Esophagus squamous epithelium (tissue), 5 donors: ENCODE measurements around the gene SCNM1. TPM values are rescaled to one million over a fixed set of nuclear protein-coding genes. Genes with fewer than 3 reads are reported as not detected.
"Not testable (repeated sequence)": the region's sequence is repeated elsewhere in the genome, so short reads cannot be mapped to it uniquely, and the experiment has no call there.

Source experiments
- DNase-seq: peaks from one replicate; lab custom pipeline; 2025; lab: John Stamatoyannopoulos, UW
- H3K27ac ChIP-seq, 4 donors: fragments of 200-600 bp; sonication (generic); one replicate each; pipeline ENCODE4 v1.5.1; 2016 to 2019; ENCODE audit warnings: mild to moderate bottlenecking in 1 of 4
- H3K27me3 ChIP-seq, 4 donors: fragments of 200-600 bp; sonication (generic); 1 replicate in 3 of 4; 2 replicates in 1 of 4; pipeline versions ENCODE4 v1.5.1 to v1.6.0; 2017 to 2021; ENCODE audit warnings: antibody characterized with exemption in 1 of 4
- H3K36me3 ChIP-seq, 3 donors: fragments of 200-600 bp; sonication (generic); one replicate each; pipeline ENCODE4 v1.5.1; 2016 to 2019
- H3K4me1 ChIP-seq, 3 donors: fragments of 200-600 bp; sonication (generic); one replicate each; pipeline ENCODE4 v1.5.1; 2017 to 2019
- H3K4me3 ChIP-seq, 4 donors: fragments of 200-600 bp; sonication (generic); 1 replicate in 3 of 4; 2 replicates in 1 of 4; pipeline ENCODE4 v1.5.1; 2016 to 2019; ENCODE audit warnings: mild to moderate bottlenecking in 2 of 4, moderate library complexity in 1 of 4
- H3K9me3 ChIP-seq, 3 donors: fragments of 200-600 bp; sonication (generic); one replicate each; pipeline ENCODE4 v1.5.1; 2016 to 2019
- CTCF ChIP-seq, 6 experiments: fragments of 450-650 bp in 4 of 6; fragments of 200-600 bp in 2 of 6; sonication (generic) in 2 of 6; IDR thresholded peaks; one replicate each; pipeline ENCODE4 v1.5.1; 2016 to 2019; ENCODE audit warnings: antibody characterized with exemption in 6 of 6, mild to moderate bottlenecking in 4 of 6, moderate library complexity in 4 of 6
- POLR2A ChIP-seq, 4 donors: fragments of 450-650 bp; IDR thresholded peaks; one replicate each; pipeline ENCODE4 v1.6.1; 2017; ENCODE audit warnings: antibody characterized with exemption in 4 of 4, mild to moderate bottlenecking in 4 of 4, moderate library complexity in 3 of 4
- WGBS, 2 donors: methylation state at CpG; one replicate each; pipeline ENCODE4 v1.1.5; 2018; 5-methylcytosine and 5-hydroxymethylcytosine counted together
- intact Hi-C: fragments of 100-400 bp; cut with DNase I; formaldehyde crosslinking; loops from one replicate; pipeline ENCODE4 v1.15.0; 2022
- total RNA-seq, 4 donors: library from RNA; depleted of rRNA; stranded (reverse); fragments of >200 nt; gene quantifications; one replicate each; pipeline ENCODE4 v1.1.0, GENCODE V29; 2016
- donor health status: DM: yes; HTN: yes; CAD: no.

SCNM1 gene
- total RNA-seq, 4 donors from 2014 or later = 15.2 to 29.8 (median 18.5) TPM

- H3K27ac ChIP-seq = peak within 1 kb of the TSS; percentile 84 to 91 (median 90)
- peaks cover 0 to 12% (median 6%) of the 10 kb centered on the region in 3 donors for H3K36me3 ChIP-seq
- WGBS, 2 donors = 0 to 1% methylated on average over 41 to 42 of the region's 42 CpGs
- H3K9me3 ChIP-seq = no peaks in the 10 kb centered on the region
- peaks cover 10 to 44% (median 31%) of the 10 kb centered on the region in 3 donors for H3K4me1 ChIP-seq
- TF ChIP-seq POLR2A (IDR thresholded peaks at IDR 0.05) (peak in 3 of 4 donors; percentile 17 to 68 (median 55)), CTCF (IDR thresholded peaks at IDR 0.05) (peak in 5 of 6 experiments; percentile 26 to 56 (median 43))
- H3K4me3 ChIP-seq = peak within 1 kb of the TSS; percentile 61 to 86 (median 78)
- intact Hi-C loops = no loop called here
- no peaks in the 10 kb centered on the region for H3K27me3 ChIP-seq
- peak; percentile 45 for DNase-seq
Measured at GRCh38 chr1:151189637-151190445, 23.9 kb downstream of the SCNM1 start, which contains the start of gene VPS72. TSS of gene VPS72 (minus strand) at chr1:151190197. CDS start at chr1:151190121, 76 bp downstream.

GRCh38 chr1:151192047-151192446 is 26.1 kb downstream of the SCNM1 start:
- no peak overlapping the region for H3K4me3 ChIP-seq
- DNase-seq = no peak
- no peaks in the 10 kb centered on the region for H3K36me3 ChIP-seq
- H3K4me1 ChIP-seq = peaks cover 10 to 58% (median 33%) of the 10 kb centered on the region in 3 donors
- H3K27me3 ChIP-seq = no peaks in the 10 kb centered on the region
- H3K9me3 ChIP-seq = no peaks in the 10 kb centered on the region
- intact Hi-C loops = no loop called here
- H3K27ac ChIP-seq = no peak overlapping the region
- TF ChIP-seq CTCF (IDR thresholded peaks at IDR 0.05) (no peak), POLR2A (IDR thresholded peaks at IDR 0.05) (no peak)
- WGBS, 2 donors = 74 to 77% methylated on average over 7 of the region's 7 CpGs

DNA sequence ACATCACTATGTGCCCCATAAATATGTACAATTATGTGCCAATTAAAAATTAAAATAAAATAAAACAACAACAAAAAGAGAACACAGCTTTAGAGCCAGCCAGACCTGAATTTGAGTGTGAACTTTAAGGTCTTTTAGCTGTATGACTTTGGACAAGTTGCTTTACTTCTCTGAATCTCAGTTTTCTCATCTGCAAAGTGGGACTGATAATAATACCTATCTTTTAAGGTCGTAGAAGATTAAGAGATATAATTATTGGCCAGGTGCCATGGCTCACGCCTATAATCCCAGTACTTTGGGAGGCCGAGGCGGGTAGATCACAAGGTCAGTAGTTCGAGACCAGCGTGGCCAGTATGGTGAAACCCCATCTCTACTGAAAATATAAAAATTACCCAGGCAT is 27.4 kb downstream of the SCNM1 start:
- DNase-seq = no peak
- WGBS, 2 donors = 46 to 62% methylated on average over 6 of the region's 6 CpGs
- TF ChIP-seq POLR2A (IDR thresholded peaks at IDR 0.05) (no peak), CTCF (IDR thresholded peaks at IDR 0.05) (no peak)
- Histone ChIP-seq H3K4me3 (no peak overlapping the region), H3K27me3 (no peaks in the 10 kb centered on the region), H3K36me3 (no peaks in the 10 kb centered on the region), H3K9me3 (no peaks in the 10 kb centered on the region), H3K27ac (no peak overlapping the region), H3K4me1 (peaks cover 10 to 56% (median 25%) of the 10 kb centered on the region in 3 donors)
- intact Hi-C loops = no loop called here

GRCh38 chr1:151193856-151194255 is 27.9 kb downstream of the SCNM1 start:
- intact Hi-C loops = no loop called here
- Histone ChIP-seq H3K4me1 (peaks cover 6 to 51% (median 20%) of the 10 kb centered on the region in 3 donors), H3K27ac (peak overlapping the region in 3 of 4 donors; percentile 88 to 97 (median 96)), H3K36me3 (no peaks in the 10 kb centered on the region), H3K4me3 (no peak overlapping the region), H3K9me3 (no peaks in the 10 kb centered on the region), H3K27me3 (no peaks in the 10 kb centered on the region)
- DNase-seq = no peak
- WGBS, 2 donors = 79 to 83% methylated on average over 1 of the region's 1 CpG
- TF ChIP-seq CTCF (IDR thresholded peaks at IDR 0.05) (no peak), POLR2A (IDR thresholded peaks at IDR 0.05) (no peak)

DNA sequence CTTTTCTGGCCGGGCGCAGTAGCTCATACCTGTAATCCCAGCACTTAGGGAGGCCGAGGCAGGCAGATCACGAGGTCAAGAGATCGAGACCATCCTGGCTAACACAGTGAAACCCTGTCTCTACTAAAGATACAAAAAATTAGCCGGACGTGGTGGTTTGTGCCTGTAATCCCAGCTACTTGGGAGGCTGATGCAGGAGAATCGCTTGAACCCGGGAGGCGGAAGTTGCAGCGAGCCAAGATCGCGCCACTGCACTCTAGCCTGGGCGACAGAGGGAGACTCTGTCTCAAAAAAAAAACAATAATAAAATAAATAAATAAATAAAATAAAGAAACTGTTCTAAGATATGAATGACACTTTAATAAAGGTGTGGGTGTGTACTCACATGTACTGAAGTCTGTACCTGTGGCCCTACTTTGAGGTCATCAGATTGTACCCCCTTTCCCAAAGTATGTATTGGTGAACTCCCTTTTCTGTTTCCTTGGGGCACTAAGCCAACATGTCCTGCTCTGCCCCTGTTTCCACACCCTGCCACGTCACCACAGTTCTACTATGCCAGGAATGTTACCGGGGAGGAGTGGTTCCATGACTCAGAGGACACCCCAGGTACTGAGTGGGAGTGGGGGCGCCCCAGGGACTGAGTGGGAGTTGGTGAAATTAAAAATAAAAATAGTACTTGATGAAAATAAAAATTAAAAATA is 29.1 kb downstream of the SCNM1 start:
- Histone ChIP-seq H3K27ac (peak overlapping the region; percentile 85 to 97 (median 92)), H3K4me1 (peaks cover 0 to 54% (median 16%) of the 10 kb centered on the region in 3 donors), H3K4me3 (peak overlapping the region; percentile 18 to 55 (median 30))
- DNase-seq, H3K36me3 ChIP-seq, H3K27me3 ChIP-seq, H3K9me3 ChIP-seq: not testable (repeated sequence)
- intact Hi-C loops = loop anchor here (5.0 kb wide), 1 partner anchor 57 kb away; the partner anchor contains the start of gene PSMD4
- 36 to 44% methylated on average over 14 to 17 of the region's 17 CpGs for WGBS, 2 donors
